ENCODE data around the gene LPP.

LPP gene

DNA sequence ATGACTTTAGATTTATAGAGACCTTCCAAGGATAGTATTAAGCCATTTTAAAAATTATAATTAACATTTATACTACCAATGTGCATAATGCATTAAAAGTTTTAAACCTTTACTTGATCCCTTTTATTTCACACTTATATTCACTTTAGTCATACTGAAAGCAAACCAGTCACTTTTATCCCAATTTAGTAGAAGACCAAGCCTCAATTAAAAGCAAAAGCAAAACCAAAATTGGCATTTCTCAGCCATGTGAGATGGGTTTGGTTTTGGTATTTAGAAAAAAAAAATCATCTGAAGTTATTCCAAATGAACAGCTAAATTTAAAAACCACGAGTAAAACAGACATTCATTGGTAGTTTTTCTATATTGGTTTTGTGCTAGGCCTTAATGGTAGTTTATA, 249.4 kb downstream of the LPP start:
- no peak overlapping the region for H2AFZ ChIP-seq (ENCODE audit: low read depth, low read length, severe bottlenecking)
- no peak overlapping the region for H3K4me2 ChIP-seq (ENCODE audit: low read depth, low read length, poor library complexity, severe bottlenecking)
- no peaks in the 10 kb centered on the region for H3F3A ChIP-seq (ENCODE audit: insufficient read depth)
- no peaks in the 10 kb centered on the region for H3K9me2 ChIP-seq (replicated peaks; ENCODE audit: insufficient read depth, low read length)
- no peak overlapping the region for H3K9ac ChIP-seq (ENCODE audit: low read length)
- no peaks in the 10 kb centered on the region for H3K27me3 ChIP-seq (ENCODE audit: low read length)
- TF ChIP-seq, protein P1, sequence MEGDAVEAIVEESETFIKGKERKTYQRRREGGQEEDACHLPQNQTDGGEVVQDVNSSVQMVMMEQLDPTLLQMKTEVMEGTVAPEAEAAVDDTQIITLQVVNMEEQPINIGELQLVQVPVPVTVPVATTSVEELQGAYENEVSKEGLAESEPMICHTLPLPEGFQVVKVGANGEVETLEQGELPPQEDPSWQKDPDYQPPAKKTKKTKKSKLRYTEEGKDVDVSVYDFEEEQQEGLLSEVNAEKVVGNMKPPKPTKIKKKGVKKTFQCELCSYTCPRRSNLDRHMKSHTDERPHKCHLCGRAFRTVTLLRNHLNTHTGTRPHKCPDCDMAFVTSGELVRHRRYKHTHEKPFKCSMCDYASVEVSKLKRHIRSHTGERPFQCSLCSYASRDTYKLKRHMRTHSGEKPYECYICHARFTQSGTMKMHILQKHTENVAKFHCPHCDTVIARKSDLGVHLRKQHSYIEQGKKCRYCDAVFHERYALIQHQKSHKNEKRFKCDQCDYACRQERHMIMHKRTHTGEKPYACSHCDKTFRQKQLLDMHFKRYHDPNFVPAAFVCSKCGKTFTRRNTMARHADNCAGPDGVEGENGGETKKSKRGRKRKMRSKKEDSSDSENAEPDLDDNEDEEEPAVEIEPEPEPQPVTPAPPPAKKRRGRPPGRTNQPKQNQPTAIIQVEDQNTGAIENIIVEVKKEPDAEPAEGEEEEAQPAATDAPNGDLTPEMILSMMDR (IDR thresholded peaks at IDR 0.05; ENCODE audit: insufficient read depth, low read length, poor library complexity, severe bottlenecking), result no peak
- TF ChIP-seq EZH2phosphoT487 (conservative IDR thresholded peaks at IDR 0.05; ENCODE audit: low read length), result no peak
- no peaks in the 10 kb centered on the region for H3K79me2 ChIP-seq (ENCODE audit: insufficient read depth, low read length)
- no peaks in the 10 kb centered on the region for H4K20me1 ChIP-seq (ENCODE audit: low read depth, low read length)
- peaks cover 7% of the 10 kb centered on the region; the same call in 1 of the 2 replicates for H3K36me3 ChIP-seq (ENCODE audit: low read length)
- H3K27ac ChIP-seq (ENCODE audit: low read depth, low read length), result no peak overlapping the region
- no peaks in the 10 kb centered on the region for H3K9me3 ChIP-seq (ENCODE audit: insufficient read depth, low read length)
- no peak overlapping the region for H3K4me3 ChIP-seq (ENCODE audit: insufficient read depth, low read length, poor library complexity, severe bottlenecking)

DNA sequence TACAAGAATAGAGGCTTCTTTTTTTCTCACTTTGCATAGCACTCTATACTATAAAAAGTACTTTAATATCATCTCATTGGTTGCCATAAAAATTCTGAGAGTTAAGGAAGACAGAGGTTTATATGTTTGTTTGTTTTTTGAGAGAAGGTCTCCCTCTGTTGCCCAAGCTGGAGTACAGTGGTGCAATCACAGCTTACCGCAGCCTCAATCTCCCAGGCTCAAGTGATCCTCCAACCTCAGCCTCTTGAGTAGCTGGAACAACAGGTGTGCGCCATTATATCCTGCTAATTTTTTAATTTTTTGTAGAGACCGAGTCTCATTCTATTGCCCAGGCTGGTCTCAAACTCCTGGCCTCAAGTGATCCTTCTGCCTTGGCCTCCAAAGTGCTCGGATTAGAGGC, 250.2 kb downstream of the LPP start:
- H3K9ac ChIP-seq (ENCODE audit: low read length), result no peak overlapping the region

DNA sequence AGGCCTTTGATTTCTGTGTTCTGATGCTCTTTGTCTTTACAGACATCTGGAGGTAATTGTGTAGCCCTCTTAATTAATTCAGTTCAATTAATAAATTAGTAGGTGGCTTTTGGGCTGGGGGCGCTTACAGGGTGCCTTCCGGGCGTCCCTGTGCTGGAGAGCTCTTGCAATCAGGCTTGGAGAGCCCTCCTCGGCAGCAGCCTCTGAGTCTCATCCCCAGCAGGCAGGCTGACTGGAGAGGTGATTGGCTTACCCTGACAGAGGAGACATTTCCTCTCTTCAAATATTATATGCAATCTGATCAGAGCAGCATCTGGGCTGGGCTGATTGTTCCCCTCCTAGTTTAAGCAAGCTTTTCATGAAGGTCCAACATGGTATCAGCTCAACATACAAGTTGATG, 250.7 kb downstream of the LPP start:
- no peaks in the 10 kb centered on the region for H3K9me3 ChIP-seq (ENCODE audit: insufficient read depth, low read length)
- H3K27ac ChIP-seq (ENCODE audit: low read depth, low read length), result no peak overlapping the region
- no peaks in the 10 kb centered on the region for H3K27me3 ChIP-seq (ENCODE audit: low read length)
- no peak overlapping the region for H3K4me2 ChIP-seq (ENCODE audit: low read depth, low read length, poor library complexity, severe bottlenecking)
- no peaks in the 10 kb centered on the region for H3F3A ChIP-seq (ENCODE audit: insufficient read depth)
- no peaks in the 10 kb centered on the region for H3K79me2 ChIP-seq (ENCODE audit: insufficient read depth, low read length)
- H4K20me1 ChIP-seq (ENCODE audit: low read depth, low read length), result no peaks in the 10 kb centered on the region
- H3K9ac ChIP-seq (ENCODE audit: low read length), result no peak overlapping the region
- no peak overlapping the region for H3K4me3 ChIP-seq (ENCODE audit: insufficient read depth, low read length, poor library complexity, severe bottlenecking)
- TF ChIP-seq EZH2phosphoT487 (conservative IDR thresholded peaks at IDR 0.05; ENCODE audit: low read length), result no peak
- TF ChIP-seq, protein P1 (IDR thresholded peaks at IDR 0.05; ENCODE audit: insufficient read depth, low read length, poor library complexity, severe bottlenecking), result no peak
- H2AFZ ChIP-seq (ENCODE audit: low read depth, low read length, severe bottlenecking), result no peak overlapping the region
- H3K9me2 ChIP-seq (replicated peaks; ENCODE audit: insufficient read depth, low read length), result no peaks in the 10 kb centered on the region
- peaks cover 11% of the 10 kb centered on the region for H3K36me3 ChIP-seq (ENCODE audit: low read length)

More for the DNA sequence above, 250.2 kb downstream of the LPP start:
- Histone ChIP-seq H3K4me2 (ENCODE audit: low read depth, low read length, poor library complexity, severe bottlenecking) (no peak overlapping the region), H3K9me3 (ENCODE audit: insufficient read depth, low read length) (no peaks in the 10 kb centered on the region), H3K79me2 (ENCODE audit: insufficient read depth, low read length) (no peaks in the 10 kb centered on the region), H3K9me2 (replicated peaks; ENCODE audit: insufficient read depth, low read length) (no peaks in the 10 kb centered on the region), H3F3A (ENCODE audit: insufficient read depth) (no peaks in the 10 kb centered on the region), H2AFZ (ENCODE audit: low read depth, low read length, severe bottlenecking) (no peak overlapping the region), H3K27me3 (ENCODE audit: low read length) (no peaks in the 10 kb centered on the region), H3K27ac (ENCODE audit: low read depth, low read length) (no peak overlapping the region), H4K20me1 (ENCODE audit: low read depth, low read length) (no peaks in the 10 kb centered on the region), H3K4me3 (ENCODE audit: insufficient read depth, low read length, poor library complexity, severe bottlenecking) (no peak overlapping the region), H3K36me3 (ENCODE audit: low read length) (peaks cover 8% of the 10 kb centered on the region)
- TF ChIP-seq, protein P1 (IDR thresholded peaks at IDR 0.05; ENCODE audit: insufficient read depth, low read length, poor library complexity, severe bottlenecking), result no peak
- no peak for TF ChIP-seq EZH2phosphoT487 (conservative IDR thresholded peaks at IDR 0.05; ENCODE audit: low read length)

Data from SU-DHL-6 (cell line).